Measurements from ENCODE around the gene DPH5. TPM values are rescaled to one million over a fixed set of nuclear protein-coding genes. Genes with fewer than 3 reads are reported as not detected.

The DPH5 gene
- total RNA-seq, 1 experiment from 2014 or later, result 25.8 TPM

DNA sequence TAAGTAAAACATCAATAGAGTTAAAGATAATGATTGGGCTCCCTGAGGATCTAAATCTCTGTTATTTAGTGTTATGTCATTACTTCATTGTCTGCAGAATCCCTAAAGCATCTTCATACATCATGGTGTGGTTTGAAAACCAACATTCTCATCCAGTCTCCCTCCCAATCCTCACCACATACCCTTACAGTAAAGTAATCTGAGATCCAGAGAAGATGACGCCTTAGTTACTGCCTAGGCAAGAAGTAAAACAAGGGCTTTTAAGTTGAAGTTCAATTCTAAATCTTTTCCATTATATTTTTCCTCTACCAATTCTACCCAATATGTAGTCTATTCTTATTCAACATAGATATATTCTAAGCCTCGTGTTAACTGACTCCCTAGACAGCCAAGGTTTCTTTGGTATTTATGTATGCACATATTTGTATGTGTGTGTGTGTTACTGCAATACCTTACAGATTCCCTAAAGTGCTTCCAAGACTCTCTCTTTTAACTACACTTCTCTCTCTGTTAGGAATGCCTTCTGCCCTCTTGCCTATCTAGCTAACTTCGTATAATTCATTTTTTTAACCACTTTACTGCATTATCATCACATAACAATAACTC is 17.3 kb downstream of the DPH5 start:
- no TSS peak for BruUV-seq (replicated peaks)
- no peaks in the 10 kb centered on the region for H3K27me3 Mint-ChIP-seq (ENCODE audit: unreplicated experiment)
- H3K27ac Mint-ChIP-seq (ENCODE audit: unreplicated experiment), result no peak overlapping the region
- no peak for DNase-seq
- H3K4me3 Mint-ChIP-seq (ENCODE audit: low read depth, unreplicated experiment), result no peak overlapping the region
- no peaks in the 10 kb centered on the region for H3K36me3 Mint-ChIP-seq (ENCODE audit: insufficient read depth, unreplicated experiment)
- H3K4me1 Mint-ChIP-seq (ENCODE audit: low read depth, unreplicated experiment), result peaks cover 11% of the 10 kb centered on the region
- TF ChIP-seq, protein P1, sequence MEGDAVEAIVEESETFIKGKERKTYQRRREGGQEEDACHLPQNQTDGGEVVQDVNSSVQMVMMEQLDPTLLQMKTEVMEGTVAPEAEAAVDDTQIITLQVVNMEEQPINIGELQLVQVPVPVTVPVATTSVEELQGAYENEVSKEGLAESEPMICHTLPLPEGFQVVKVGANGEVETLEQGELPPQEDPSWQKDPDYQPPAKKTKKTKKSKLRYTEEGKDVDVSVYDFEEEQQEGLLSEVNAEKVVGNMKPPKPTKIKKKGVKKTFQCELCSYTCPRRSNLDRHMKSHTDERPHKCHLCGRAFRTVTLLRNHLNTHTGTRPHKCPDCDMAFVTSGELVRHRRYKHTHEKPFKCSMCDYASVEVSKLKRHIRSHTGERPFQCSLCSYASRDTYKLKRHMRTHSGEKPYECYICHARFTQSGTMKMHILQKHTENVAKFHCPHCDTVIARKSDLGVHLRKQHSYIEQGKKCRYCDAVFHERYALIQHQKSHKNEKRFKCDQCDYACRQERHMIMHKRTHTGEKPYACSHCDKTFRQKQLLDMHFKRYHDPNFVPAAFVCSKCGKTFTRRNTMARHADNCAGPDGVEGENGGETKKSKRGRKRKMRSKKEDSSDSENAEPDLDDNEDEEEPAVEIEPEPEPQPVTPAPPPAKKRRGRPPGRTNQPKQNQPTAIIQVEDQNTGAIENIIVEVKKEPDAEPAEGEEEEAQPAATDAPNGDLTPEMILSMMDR (IDR thresholded peaks at IDR 0.05; ENCODE audit: unreplicated experiment), result no peak
- H3K9me3 Mint-ChIP-seq (ENCODE audit: low read depth, unreplicated experiment), result no peaks in the 10 kb centered on the region
- intact Hi-C loops (cut with micrococcal nuclease; ENCODE audit: unreplicated experiment), result no loop called here
- CTCF ChIA-PET, result no interaction called here

DNA sequence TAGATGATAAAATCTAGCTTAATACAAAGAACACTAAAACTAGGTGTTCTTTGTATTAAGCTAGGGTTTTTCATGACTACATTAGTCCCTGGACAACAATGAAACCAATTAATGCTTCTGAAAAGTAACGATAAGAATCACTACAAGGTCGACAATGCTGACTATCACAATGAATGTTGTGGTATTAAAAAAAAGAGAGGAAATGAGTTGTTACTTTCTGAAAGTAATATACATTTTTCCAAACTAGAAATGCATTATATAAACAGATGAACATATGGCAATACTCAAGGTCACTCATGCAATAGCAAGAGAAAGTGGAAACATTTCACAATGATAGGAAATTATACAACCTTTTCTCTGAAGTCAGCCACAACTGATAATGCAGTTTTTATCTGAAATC is 19.0 kb downstream of the DPH5 start:
- no peaks in the 10 kb centered on the region for H3K9me3 Mint-ChIP-seq (ENCODE audit: low read depth, unreplicated experiment)
- H3K27me3 Mint-ChIP-seq (ENCODE audit: unreplicated experiment), result no peaks in the 10 kb centered on the region
- BruUV-seq (replicated peaks), result no TSS peak
- intact Hi-C loops (cut with micrococcal nuclease; ENCODE audit: unreplicated experiment), result no loop called here
- H3K27ac Mint-ChIP-seq (ENCODE audit: unreplicated experiment), result no peak overlapping the region
- H3K4me1 Mint-ChIP-seq (ENCODE audit: low read depth, unreplicated experiment), result peaks cover 21% of the 10 kb centered on the region
- H3K4me3 Mint-ChIP-seq (ENCODE audit: low read depth, unreplicated experiment), result no peak overlapping the region
- TF ChIP-seq, protein P1 (IDR thresholded peaks at IDR 0.05; ENCODE audit: unreplicated experiment), result no peak
- CTCF ChIA-PET, result no interaction called here
- no peaks in the 10 kb centered on the region for H3K36me3 Mint-ChIP-seq (ENCODE audit: insufficient read depth, unreplicated experiment)
- no peak for DNase-seq

DNA sequence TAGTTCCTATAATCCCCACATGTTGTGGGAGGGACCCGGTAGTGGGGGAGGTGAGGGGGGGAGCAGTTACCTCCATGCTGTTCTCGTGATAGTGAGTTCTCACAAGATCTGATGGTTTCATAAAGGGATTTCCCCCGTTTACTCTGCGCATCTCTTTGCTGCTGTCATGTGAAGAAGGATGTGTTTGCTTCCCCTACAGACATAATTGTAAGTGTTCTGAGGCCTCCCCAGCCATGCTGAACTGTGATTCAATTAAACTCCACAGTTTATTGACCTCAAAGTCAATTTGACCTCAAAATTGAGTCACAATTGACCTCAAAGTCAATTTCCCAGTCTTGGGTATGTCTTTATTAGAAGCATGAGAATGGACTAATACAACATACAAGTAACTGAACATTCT is 19.7 kb downstream of the DPH5 start:
- Mint-ChIP-seq H3K4me1 (ENCODE audit: low read depth, unreplicated experiment) (peaks cover 21% of the 10 kb centered on the region), H3K36me3 (ENCODE audit: insufficient read depth, unreplicated experiment) (no peaks in the 10 kb centered on the region), H3K4me3 (ENCODE audit: low read depth, unreplicated experiment) (no peak overlapping the region), H3K27me3 (ENCODE audit: unreplicated experiment) (no peaks in the 10 kb centered on the region), H3K27ac (ENCODE audit: unreplicated experiment) (no peak overlapping the region), H3K9me3 (ENCODE audit: low read depth, unreplicated experiment) (no peaks in the 10 kb centered on the region)
- intact Hi-C loops (cut with micrococcal nuclease; ENCODE audit: unreplicated experiment), result no loop called here
- CTCF ChIA-PET, result no interaction called here
- no TSS peak for BruUV-seq (replicated peaks)
- DNase-seq, result no peak
- TF ChIP-seq, protein P1 (IDR thresholded peaks at IDR 0.05; ENCODE audit: unreplicated experiment), result no peak

DNA sequence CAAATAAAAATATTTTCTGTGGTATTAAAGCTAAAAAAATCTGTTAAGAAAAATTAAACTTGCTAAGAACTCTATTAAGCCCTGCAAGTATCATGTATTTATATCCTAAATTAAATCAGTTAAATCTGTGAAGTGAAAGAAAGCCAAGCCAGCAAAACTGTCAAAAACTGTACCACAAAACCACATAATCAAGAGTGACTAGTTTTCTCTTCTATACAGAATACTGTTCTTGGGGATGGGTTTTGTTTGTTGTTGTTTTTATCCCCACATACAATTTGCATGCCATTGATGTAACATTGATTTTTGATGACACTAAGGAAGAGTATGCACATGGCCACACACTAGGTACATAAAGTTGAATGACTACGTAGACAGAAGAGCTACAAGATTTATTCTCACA is 20.4 kb downstream of the DPH5 start:
- TF ChIP-seq, protein P1 (IDR thresholded peaks at IDR 0.05; ENCODE audit: unreplicated experiment), result no peak
- CTCF ChIA-PET, result no interaction called here
- no TSS peak for BruUV-seq (replicated peaks)

More for the DNA sequence above, 20.4 kb downstream of the DPH5 start:
- Mint-ChIP-seq H3K36me3 (ENCODE audit: insufficient read depth, unreplicated experiment) (no peaks in the 10 kb centered on the region), H3K27me3 (ENCODE audit: unreplicated experiment) (no peaks in the 10 kb centered on the region), H3K9me3 (ENCODE audit: low read depth, unreplicated experiment) (no peaks in the 10 kb centered on the region), H3K4me3 (ENCODE audit: low read depth, unreplicated experiment) (no peak overlapping the region), H3K27ac (ENCODE audit: unreplicated experiment) (no peak overlapping the region), H3K4me1 (ENCODE audit: low read depth, unreplicated experiment) (peaks cover 21% of the 10 kb centered on the region)
- intact Hi-C loops (cut with micrococcal nuclease; ENCODE audit: unreplicated experiment), result no loop called here
- DNase-seq, result no peak
